Stimulated activated CD4-positive, alpha-beta T cell treated with anti-CD3 and anti-CD28 coated beads, Interleukin-12 subunit alpha, Interleukin-12 subunit beta, amount 100 ng/mL, for 48 hours (primary cell): ENCODE data around the gene KAZN.

Experiments
- DNase-seq, 3 donors: peaks; one replicate each; pipeline ENCODE4 v3.0.0-alpha.2; 2020; ENCODE audit warnings: low read depth in 2 of 3, low spot score in 1 of 3

The KAZN gene

DNA sequence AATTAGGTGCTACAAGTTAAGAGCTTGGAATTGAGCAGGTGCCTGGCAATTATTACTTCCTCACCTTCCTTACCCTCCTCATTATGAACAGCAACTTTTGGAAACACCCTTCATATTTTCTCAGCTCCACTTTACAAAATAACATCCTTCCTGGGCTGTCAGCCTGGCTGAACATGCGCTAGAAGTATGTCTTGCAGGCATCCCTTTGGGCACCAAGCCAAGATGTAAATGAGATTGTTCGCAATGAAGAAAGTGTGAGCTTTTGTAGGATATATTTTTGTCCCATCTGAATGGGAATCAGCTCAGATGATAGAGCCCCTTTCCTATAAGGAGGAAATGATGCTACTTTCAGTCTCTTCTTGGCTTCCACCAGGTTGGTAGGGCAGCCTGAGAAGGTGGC is 245.9 kb downstream of the KAZN start:
- no peak for DNase-seq

DNA sequence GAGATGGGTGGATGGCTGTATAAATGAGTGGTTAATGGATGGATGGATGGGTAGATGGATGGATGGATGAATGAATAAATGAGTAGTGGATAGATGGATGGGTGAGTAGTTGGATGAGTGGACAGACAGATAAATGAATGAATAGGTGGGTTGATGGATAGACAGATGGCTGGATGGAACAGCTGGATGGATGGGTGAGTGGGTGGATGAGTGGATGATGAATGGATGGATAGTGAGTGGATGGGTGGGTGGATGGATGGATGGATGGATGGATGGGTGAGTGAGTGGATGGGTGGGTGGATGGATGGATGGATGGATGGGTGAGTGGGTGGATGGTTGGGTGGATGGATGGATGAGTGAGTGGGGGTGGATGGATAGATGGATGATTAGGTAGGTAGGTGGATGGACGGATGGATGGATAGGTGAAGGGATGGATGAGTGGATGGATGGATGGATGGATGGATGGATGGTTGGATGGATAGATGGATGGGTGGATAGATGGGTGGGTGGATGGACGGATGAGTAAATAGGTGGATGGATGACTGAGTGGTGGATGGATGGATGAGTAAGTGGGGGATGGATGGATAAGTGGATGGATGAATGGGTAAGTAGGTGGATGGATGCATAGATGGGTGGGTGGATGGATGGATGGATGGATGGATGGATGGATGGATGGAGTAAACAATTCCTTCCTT is 246.6 kb downstream of the KAZN start:
- DNase-seq: no peak

DNA sequence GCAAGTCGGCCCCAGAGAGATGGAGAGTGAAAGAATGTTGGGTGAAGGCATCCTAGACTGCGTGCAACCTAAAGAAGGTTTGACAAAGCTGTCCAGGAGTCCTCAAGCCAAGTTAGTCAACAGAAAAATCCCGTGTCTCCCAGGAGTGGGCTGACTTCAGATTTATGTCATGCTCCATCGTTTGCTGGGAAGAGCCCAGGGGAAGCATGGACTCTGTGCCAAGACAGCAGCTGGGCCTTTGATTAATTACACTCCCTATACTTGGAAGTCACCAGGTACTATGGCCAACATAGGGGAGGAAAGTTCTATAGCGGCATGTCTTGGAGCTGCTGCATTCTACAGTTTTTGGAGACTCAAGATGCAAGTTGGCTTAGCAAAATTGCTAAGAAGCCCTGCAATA is 247.4 kb downstream of the KAZN start:
- no peak for DNase-seq

DNA sequence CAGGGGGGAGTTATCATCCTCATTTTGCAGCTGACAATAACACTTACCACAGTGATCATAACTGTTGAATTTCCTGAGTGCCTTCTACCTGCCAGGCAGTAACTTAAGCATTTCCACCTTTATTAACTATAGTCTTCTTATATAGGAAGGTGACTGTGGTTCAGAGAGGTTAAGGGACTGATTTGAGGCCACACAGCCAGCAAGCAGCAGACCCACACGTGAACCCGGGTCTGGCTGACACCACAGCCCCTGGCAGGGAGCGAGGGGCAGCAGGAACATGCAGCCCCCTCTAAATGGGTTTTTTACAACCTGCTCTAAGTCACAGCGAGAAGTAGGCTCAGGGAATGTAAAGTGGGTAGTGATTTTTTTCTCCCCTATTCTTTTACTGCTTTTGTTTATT is 248.2 kb downstream of the KAZN start:
- DNase-seq: no peak

DNA sequence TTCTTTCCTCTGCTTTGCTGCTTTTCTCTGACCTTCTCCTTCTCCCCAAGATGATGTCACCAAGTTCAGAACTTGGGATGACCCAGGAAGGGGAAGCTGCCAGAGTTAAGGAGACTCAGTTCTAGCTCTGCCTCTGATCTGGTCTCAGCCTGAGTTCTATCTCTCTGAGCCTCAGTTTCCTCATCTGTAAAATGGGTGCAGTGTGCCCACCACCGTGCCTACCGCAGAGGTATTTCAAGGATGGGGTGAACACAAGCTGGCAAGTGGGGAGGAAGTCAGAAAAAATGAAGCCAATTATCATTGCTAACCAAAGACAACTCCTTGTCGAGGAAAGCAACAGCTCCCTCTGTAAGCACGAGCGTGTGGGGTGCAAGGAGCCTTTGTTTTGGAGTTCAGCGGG is 249.7 kb downstream of the KAZN start:
- no peak for DNase-seq

DNA sequence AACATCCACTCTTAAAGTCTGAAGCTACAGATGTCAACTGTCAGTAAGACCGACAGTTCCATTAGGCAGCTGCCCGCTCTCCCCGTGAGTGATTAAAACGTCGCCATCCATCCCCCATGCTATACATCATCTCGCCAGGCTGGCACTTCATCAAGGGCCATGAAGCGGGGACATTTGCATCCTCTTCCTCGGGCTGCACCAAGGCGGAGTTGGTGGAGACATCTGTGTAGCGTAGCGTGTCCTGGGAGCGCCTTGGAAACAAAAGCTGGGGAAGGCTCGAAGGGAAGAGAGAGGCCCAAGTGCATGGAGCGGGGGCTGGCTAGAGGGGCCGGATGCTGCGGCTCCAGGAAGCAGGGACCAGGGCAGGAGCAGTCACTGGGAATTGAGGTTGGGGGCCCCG is 250.1 kb downstream of the KAZN start:
- DNase-seq: no peak

DNA sequence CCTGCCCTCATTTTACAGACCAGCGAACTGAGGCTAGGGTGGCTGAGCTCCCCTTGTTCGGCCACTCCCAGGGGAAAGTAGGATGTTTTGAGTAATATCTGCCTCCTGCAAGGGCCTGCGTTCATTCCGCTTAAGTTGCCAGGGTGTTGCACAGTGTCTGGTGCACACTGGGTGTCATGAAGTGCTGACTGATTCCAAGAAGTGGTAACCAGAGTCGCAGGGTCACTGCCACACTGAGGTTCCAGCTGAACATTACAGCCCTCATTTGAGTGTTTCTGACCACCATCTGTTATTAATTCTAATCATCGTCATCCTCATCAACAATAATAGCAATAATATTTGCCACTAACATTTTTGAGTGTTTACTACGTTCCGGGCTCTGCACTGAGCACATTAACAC is 250.6 kb downstream of the KAZN start:
- no peak for DNase-seq

DNA sequence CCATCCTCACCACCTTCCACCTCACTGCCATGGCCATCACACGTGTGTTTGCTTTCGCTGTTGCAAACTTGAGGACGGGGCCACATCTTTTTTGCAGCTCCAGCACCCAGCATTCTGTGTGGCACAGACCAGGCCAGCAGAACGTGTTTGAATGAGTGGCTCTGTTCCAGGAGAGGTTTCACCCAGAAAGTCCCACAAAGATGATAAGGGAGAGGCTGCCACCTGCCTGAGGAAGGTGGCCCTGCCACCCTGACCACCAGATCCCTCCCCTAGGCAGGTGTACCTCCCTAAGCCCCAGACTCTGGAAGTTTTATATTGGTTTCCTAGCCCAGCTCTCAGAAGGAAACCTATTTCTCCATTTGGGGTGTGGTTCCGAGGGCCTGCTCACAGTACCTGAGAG is 252.1 kb downstream of the KAZN start:
- DNase-seq: no peak

DNA sequence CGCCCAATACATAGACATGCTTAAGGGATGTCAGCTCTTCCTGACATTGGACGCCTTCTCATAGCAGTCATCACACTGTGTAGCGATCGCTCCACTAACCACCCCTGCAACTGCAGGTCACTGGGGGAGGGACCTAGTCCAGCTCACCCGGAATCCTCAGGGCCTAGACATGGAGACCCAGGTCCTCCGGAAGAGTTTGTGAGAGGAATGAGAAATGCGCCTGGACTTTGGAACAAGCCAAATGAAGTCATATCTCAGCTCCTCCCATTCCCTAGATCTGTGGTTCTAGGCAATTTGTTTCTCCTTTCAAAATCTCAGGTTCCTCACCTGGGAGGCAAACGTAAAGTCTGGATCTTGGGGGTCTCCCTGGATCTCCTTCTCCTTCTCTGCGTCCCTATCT is 253.3 kb downstream of the KAZN start:
- no peak for DNase-seq

DNA sequence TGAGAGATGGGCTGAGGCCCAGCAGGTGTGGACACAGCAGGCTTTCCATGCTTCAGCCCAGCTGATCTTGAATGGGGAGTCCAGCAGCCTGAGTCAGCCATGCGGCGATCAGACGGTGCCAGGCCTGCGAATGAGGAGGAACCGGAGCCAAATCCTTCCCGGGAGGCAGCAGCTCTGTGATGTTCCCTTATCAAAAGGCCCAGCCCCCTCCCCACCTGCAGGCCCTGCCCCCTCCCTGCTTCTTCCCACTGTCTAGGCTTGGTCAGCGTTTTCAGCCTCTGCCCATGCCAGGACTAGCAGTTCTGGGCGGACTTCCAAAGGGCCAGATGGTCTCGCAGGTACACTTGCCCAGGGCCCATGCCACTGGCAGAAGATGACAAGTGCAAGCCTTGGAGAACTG is 253.8 kb downstream of the KAZN start:
- DNase-seq: no peak

DNA sequence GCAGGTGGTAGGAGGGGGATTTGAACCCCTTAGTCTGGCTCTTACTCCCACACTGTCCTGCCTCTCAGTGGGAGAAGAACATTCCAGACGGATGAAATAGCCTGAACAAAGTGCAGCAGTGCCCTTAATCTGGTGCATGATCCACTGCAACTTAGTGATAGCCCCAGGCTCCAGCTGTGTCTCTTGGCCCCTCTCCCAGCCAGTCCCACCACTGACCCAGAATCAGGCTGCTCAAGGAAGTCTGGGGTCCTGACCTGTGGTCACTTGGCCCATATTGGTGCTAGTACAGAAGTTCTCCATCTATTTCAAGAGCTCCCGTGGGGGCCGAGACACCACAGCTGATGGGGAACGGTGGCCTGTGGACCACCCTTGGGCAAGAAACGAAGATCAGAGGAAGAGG is 255.0 kb downstream of the KAZN start:
- DNase-seq: no peak

DNA sequence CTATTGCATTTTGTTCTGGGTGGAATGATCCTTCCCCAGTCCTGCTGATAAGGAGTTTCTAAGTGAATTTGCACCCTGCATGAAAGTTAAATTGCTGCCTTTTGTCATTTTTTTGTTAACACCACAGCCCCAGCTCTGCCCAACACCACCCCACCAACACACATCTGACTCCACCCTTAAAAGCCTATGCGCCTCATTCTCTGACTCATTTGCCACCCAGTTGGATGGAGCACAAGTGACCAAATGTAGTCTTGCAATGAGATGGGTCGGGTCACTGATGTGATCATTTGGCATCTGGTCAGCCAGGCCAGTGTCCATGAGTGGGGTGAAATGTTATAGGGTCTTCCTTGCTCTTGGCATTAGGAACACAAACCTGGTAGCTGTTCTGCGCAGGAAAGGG is 256.8 kb downstream of the KAZN start:
- DNase-seq: no peak

DNA sequence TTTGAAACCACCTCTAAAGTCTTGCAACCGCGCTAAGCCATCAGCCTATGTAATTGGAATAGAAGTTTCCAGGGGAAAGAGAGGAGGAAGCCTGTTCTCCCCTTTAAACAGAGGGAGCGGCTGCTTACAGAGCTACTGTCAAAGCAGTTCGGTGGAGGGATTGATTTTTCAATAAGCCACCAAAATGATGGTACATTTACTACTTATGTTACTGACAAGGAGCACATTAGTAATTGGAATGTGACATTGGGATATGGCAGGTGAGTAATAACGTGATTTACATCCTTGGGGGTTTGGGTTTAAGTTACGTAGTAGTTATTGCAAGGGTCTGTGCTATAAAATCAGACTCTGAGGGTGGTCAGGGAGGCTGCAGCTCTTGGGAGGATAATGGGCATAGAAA is 257.3 kb downstream of the KAZN start:
- no peak for DNase-seq

DNA sequence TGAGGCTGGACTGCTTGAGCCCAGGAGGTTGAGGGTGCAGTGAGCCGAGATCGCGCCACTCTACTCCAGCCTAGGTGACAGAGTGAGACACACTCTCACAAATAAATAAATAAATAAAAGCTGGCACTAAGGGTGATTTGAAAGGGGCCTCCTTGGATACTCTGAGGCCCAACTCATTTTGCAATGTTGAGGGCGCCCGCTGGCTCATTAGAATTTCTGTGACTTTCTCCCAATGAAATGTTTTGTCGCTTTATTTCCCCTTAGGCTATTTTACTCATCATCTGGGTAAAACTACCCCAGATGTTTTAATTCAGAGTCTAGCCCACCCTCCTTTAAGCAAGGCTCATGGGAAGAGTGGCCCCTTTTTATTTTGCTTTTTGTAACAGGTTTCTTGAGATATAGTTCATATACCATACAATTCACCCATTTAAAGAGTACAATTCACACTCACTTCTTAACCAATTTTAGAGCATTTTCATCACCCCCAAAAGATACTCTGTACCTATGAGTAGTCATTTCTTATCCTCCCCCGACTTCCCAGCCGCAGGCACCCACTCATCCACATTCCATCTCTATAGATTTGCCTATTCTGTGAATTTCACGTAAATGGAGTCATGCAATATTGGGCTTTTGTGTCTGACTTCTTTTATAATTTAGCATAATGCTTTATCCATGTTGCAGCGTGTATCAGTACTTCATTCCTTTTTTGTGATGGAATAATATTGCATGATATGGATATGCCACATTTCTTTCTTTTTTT is 259.1 kb downstream of the KAZN start:
- no peak for DNase-seq

DNA sequence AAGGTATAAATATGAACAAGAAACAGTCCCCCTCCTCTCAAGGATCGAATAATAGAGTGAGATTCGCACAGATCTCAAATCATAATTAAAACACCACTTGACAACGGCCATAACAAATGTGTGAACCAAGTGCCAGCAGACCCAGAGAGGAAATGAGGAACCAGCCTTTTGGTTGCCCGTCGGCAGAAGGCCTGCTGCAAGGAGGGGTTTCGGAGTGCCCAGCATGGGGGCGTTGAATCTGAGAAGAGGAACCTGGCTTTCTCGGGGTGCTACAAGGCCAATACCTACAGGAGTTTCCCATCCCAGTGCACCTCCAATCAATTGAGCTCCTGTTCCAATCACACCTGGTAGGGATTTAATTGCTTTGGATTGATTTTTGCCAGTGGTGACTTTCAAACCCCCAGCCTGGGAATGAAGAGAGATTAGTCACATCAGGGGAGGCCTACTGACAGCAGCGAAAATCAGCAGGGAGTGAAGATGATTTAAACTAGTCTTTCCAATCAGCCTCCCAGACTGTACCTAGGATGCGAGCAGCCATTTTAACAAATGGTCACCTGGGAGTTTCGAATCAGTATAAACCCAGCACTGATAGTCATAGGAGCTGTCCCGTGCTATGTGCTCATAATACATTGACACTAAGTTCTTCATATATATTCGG is 263.8 kb downstream of the KAZN start:
- no peak for DNase-seq

DNA sequence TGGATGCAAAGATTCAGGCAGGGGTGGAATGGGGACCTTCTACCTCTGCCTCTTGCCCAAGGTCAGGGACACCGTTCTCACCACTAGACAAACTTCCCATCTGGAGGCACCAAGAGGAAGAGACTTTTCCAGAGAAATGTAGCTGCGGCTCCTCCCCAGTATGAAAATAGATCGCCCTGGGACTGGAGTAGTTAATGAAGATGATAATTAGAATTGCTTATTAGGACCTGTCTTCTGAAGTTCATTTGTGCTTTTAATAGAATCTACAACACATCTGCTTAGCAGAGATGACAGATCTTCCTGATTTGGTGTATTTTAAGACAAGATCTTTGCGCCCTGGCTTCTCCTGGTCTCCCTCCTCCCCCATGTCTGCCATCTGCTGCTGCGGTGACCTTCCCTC is 266.6 kb downstream of the KAZN start:
- no peak for DNase-seq

DNA sequence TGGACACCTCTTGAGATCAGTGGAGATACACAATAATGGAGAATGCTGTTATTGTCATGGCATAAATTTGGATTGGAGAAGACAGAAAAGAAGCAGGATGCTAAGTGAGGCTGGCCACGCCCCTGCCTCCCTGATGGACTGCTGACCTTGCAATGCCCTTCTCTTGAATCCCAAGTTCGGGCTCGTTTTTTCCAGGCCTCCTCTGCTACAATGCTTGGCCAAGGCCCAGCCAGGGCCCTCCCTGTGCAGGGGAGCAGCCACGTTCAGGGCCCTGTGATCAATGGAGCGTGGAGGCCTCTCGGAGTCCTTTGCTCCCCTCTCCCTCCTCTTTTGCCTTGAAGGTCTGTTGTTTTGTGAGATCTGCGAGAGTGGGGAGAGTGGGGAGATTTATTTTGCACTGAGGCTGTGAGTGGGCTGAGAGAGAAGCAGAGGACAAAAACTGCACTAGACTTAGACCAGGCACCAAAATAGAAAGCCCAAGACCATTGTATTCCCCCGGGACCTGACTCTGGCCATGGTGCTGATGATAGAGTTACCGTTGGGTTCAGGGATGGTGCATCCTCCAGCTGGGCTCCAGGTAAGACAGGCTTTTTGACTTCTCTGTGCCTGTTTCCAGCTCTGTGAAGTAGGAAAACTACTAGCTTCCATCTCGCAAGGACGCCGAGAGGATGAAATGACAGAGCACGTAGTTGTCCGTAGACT is 268.6 kb downstream of the KAZN start:
- DNase-seq: no peak

DNA sequence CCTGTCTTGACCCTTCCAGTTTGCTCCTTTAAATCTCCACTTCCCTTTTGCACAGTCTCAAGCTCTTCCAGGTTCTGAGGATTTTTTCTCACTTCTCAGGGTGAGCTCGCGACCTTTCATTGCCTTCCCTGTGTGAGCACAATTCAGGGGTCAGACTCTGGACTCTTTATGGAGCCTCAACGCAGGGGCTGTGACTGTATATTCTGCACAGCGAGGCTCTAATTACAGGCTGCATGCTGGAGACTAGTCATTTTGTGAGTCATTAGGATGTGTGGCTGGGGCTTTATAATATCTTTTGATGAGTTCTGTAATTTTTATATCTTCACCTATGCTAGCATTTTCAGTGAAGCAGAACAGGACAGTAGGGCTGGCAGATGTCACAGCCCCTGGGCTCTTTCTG is 270.7 kb downstream of the KAZN start:
- DNase-seq: no peak

DNA sequence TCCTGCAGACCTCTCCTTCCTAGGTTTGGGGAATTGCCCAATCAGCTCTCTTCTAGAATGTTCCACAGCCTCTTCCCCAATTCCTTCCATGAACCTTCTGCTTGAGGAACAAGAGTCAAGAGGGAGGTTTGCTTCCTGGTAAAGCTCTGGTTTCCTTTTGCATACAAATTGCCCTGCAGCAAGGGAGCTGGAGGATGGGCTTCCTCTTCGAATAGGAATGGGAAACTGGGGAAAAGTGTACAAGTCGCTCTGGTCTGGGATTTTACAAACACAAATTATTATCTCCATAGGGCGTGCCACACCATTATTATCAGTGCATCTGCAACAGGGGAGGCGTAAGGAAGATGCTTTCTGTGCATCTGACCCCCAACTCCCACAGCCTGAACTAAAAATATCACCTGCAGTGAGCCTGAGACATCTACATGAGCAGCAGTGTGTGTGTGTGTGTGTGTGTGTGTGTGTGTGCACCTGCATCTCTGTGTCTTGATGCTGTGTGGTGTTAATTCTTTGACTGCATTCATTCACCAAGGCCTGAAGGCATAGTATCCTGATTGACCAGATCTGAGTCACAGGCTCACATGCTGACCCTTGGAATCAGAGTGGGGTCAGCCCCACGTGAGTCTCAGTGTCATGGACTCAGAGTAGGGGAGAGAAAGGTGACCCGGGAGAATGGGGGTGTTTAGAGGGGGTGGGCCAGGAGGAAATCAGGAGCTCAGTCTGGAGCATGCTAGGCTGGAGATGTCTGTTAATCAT is 272.9 kb downstream of the KAZN start:
- DNase-seq: no peak

DNA sequence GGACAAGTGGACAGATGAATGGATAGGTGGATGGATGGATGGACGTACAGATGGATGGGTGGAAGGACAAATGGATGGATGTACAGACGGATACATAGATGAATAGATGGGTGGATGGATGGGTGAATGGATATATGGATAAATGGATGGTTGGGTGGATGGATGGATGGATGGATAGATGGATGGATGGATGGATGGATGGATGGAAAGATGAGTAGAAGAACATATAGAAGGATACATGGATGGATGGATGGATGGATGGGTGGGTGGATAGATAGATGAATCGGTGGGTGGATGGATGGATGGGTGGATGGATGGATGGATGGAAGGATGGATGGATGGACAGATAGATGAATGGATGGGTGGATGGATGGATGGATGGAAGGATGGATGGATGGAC is 274.3 kb downstream of the KAZN start:
- DNase-seq: no peak

DNA sequence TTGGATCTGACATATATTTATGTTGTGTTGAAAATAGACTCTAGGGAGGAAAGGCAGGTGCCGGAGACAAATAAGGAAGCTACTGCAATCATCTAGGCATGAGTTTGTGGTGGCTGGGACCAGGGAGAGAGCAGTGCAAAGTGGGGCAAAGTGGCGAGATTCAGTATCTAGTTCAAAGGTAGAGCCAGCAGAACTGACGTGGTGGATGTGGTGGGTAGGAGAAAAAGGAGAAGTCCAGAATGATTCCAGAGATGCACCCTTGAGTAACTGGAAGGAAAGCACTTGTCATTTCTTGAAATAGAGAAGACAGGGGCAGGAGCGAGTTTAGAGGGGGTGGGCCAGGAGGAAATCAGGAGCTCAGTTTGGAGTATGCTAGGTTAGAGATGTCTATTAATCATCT is 275.2 kb downstream of the KAZN start:
- no peak for DNase-seq
